Ovary (tissue), 9 donors: ENCODE data around the gene IL22RA2. TPM values are rescaled to one million over a fixed set of nuclear protein-coding genes. Genes with fewer than 3 reads are reported as not detected.

Source experiments
- DNase-seq, 5 donors: peaks; one replicate each; pipeline ENCODE4 v3.0.0-alpha.2; 2019 to 2020
- H3K27ac ChIP-seq, 2 donors: fragments of 200-600 bp; one replicate each; pipeline versions ENCODE4 v1.5.1 to v1.8.0; 2019 to 2022
- H3K27me3 ChIP-seq: fragments of 200-600 bp; one replicate; pipeline ENCODE4 v1.8.0; 2022
- H3K36me3 ChIP-seq: fragments of 200-600 bp; sonication (generic); one replicate; pipeline ENCODE4 v1.5.1; 2019
- H3K4me1 ChIP-seq: one replicate; pipeline ENCODE4 v1.8.1; 2013; ENCODE audit warnings: mild to moderate bottlenecking, moderate library complexity; ENCODE audit not compliant: insufficient read depth
- H3K4me3 ChIP-seq: fragments of 200-600 bp; sonication (generic); one replicate; pipeline ENCODE4 v1.5.1; 2017
- H3K9me3 ChIP-seq, 2 donors: fragments of 200-600 bp in 1 of 2; sonication (generic) in 1 of 2; one replicate each; pipeline versions ENCODE4 v1.5.1 to v1.8.1; 2013 to 2019; ENCODE audit warnings: mild to moderate bottlenecking in 1 of 2, moderate library complexity in 1 of 2
- CTCF ChIP-seq, 3 donors: fragments of 450-650 bp in 2 of 3; fragments of 200-600 bp in 1 of 3; IDR thresholded peaks; one replicate each; pipeline versions ENCODE4 v1.5.1 to v1.8.0; 2016 to 2022; ENCODE audit warnings: antibody characterized with exemption in 3 of 3, mild to moderate bottlenecking in 1 of 3
- EP300 ChIP-seq: sonication (generic); formaldehyde crosslinking; IDR thresholded peaks from one replicate; pipeline ENCODE4 v1.6.1; 2017; ENCODE audit warnings: antibody characterized with exemption
- POLR2A ChIP-seq: fragments of 450-650 bp; IDR thresholded peaks from one replicate; pipeline ENCODE4 v1.6.1; 2017; ENCODE audit warnings: antibody characterized with exemption, mild to moderate bottlenecking, moderate library complexity
- WGBS, 3 donors: extraction: QIAGEN DNeasy Blood & Tissue Kit in 1 of 3; methylation state at CpG; one replicate each; pipeline versions ENCODE4 v1.1.5 to v1.1.7; 2013 to 2017; 5-methylcytosine and 5-hydroxymethylcytosine counted together
- intact Hi-C, 4 donors: fragments of 100-400 bp; cut with DNase I; formaldehyde crosslinking; loops; one replicate each; pipeline versions ENCODE4 v1.11.0 to v1.15.1; 2022 to 2023
- polyA plus RNA-seq, 2 donors: library from polyadenylated mRNA; stranded (reverse); fragments of 200-250 nt in 1 of 2; fragments of 350-450 nt in 1 of 2; fragmentation: Illumina TruSeq in 1 of 2; extraction: RNeasy Lipid Tissue Mini Kit (QIAGEN cat#74804) in 1 of 2; gene quantifications; one replicate each; pipeline ENCODE4 v1.2.3, GENCODE V29; 2013 to 2014
- total RNA-seq, 7 donors: library from RNA; depleted of rRNA in 2 of 7; stranded (reverse); fragments of >200 nt in 2 of 7; fragmentation: NEBNext Ultra II Directional in 3 of 7; extraction: Animal tissue kit (Norgen Biotek cat#: 25700) in 3 of 7; gene quantifications; one replicate each; pipeline versions ENCODE4 v1.1.0 to v1.2.4, GENCODE V29; 2016 to 2023
- donor health status: DM: no; HTN: no; CAD: no; lungs with moderate emphysema.
- donor health status: DM: no; HTN: no; CAD: no.
- donor health status: Bipolar disorder and iron deficiency.
- donor health status: DM: yes; HTN: yes; CAD: no.
- donor health status: DM: no; HTN: no; CAD: no.
- donor health status: DM: yes; HTN: yes; CAD: no.

Gene IL22RA2
- total and polyA plus RNA-seq, 9 donors, result not detected

GRCh38 chr6:137177611-137178010 is 4.2 kb upstream of the IL22RA2 start:
- no peak for DNase-seq
- Histone ChIP-seq H3K4me3 (no peak overlapping the region), H3K4me1 (no peaks in the 10 kb centered on the region), H3K27me3 (no peaks in the 10 kb centered on the region), H3K9me3 (no peaks in the 10 kb centered on the region), H3K36me3 (no peaks in the 10 kb centered on the region), H3K27ac (no peak overlapping the region)
- no peak for TF ChIP-seq EP300
- no peak for TF ChIP-seq CTCF (IDR thresholded peaks at IDR 0.05)
- no peak for TF ChIP-seq POLR2A
- intact Hi-C loops, result no loop called here
- 86 to 95% (median 93%) methylated on average over 1 of the region's 1 CpG for WGBS, 3 donors

GRCh38 chr6:137176729-137177128 is 3.3 kb upstream of the IL22RA2 start:
- intact Hi-C loops, result no loop called here
- Histone ChIP-seq H3K4me3 (no peak overlapping the region), H3K27ac (no peak overlapping the region), H3K27me3 (no peaks in the 10 kb centered on the region), H3K36me3 (no peaks in the 10 kb centered on the region), H3K4me1 (no peaks in the 10 kb centered on the region), H3K9me3 (no peaks in the 10 kb centered on the region)
- no peak for TF ChIP-seq CTCF (IDR thresholded peaks at IDR 0.05)
- no peak for TF ChIP-seq POLR2A
- TF ChIP-seq EP300, result no peak
- DNase-seq, result no peak
- WGBS, 3 donors, result 93 to 96% (median 94%) methylated on average over 5 of the region's 5 CpGs

- Histone ChIP-seq H3K27ac (no peak overlapping the region), H3K4me3 (no peak overlapping the region), H3K9me3 (no peaks in the 10 kb centered on the region), H3K27me3 (no peaks in the 10 kb centered on the region), H3K4me1 (no peaks in the 10 kb centered on the region), H3K36me3 (no peaks in the 10 kb centered on the region)
- DNase-seq, result no peak
- intact Hi-C loops, result no loop called here
- TF ChIP-seq POLR2A, result no peak
- TF ChIP-seq EP300, result no peak
- TF ChIP-seq CTCF (IDR thresholded peaks at IDR 0.05), result no peak
- WGBS, 3 donors, result 19 to 41% (median 21%) methylated on average over 1 of the region's 1 CpG
These were observed 2.4 kb upstream of the IL22RA2 start for GRCh38 chr6:137175868-137176245.

GRCh38 chr6:137175157-137175867 is 1.9 kb upstream of the IL22RA2 start:
- Histone ChIP-seq H3K4me3 (no peak overlapping the region), H3K27ac (no peak overlapping the region), H3K9me3 (no peaks in the 10 kb centered on the region), H3K27me3 (no peaks in the 10 kb centered on the region), H3K4me1 (no peaks in the 10 kb centered on the region), H3K36me3 (no peaks in the 10 kb centered on the region)
- no peak for DNase-seq
- intact Hi-C loops, result no loop called here
- 10 to 30% (median 12%) methylated on average over 4 of the region's 4 CpGs for WGBS, 3 donors
- no peak for TF ChIP-seq POLR2A
- TF ChIP-seq CTCF (IDR thresholded peaks at IDR 0.05), result no peak
- no peak for TF ChIP-seq EP300
